ENCODE results near the gene AKAP12.

AKAP12 gene

GRCh38 chr6:151236668-151237401 lies 2.9 kb upstream of the AKAP12 start:
- no peak for DNase-seq

DNA sequence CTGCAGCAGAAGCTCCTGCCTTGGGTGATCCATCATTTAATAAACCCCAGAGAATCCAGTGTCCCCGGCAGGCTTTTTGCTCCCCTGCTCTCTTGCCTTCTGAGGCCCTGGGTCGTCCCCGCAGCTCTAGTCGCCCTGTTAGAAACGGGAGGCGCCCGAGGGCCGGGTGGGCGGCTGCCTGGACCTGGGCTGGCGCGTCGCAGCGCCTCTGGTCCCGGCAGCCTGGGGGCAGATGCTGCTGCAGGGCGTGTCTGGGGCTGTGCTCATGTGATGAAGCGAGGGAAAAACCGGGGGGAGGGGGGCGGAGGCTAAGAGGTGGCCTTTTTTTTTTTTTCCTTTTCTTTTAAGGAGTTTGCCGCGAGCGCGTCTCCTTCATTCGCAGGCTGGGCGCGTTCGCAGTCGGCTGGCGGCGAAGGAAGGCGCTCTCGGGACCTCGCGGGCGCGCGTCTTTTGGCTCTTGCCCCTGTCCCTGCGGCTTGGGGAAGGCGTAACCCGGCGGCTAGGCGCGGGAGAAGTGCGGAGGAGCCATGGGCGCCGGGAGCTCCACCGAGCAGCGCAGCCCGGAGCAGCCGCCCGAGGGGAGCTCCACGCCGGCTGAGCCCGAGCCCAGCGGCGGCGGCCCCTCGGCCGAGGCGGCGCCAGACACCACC lies 394 bp downstream of the AKAP12 start:
- DNase-seq: no peak

GRCh38 chr6:151240791-151241642 lies 1.2 kb downstream of the AKAP12 start:
- DNase-seq: no peak

- no peak for DNase-seq
These were observed 2.1 kb downstream of the AKAP12 start for GRCh38 chr6:151241853-151242252.

- no peak for DNase-seq
These were observed 2.7 kb downstream of the AKAP12 start for GRCh38 chr6:151242420-151242861.

DNA sequence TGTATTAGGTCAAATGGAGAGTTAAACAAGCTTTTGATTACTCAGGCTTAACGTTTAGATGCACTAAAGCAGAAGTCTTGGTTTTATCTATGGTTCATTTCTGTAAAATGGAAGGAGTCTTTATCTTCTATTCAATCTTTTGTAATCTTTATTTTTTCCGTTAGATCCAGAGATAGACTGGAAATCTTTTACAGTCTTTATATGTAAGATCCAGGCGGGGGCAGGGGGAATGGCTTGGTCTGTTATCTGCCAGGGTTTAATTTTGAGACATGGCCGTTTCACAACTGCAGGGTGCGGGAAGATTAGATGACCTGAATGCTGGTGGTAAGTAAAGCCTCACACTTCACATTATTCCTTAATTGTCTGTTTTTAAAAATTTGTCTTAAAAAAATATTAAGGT lies 3.7 kb downstream of the AKAP12 start:
- DNase-seq: no peak

- DNase-seq: no peak
These were observed 7.7 kb downstream of the AKAP12 start for GRCh38 chr6:151247490-151247889.

GRCh38 chr6:151248295-151248694 lies 8.5 kb downstream of the AKAP12 start:
- no peak for DNase-seq

DNA sequence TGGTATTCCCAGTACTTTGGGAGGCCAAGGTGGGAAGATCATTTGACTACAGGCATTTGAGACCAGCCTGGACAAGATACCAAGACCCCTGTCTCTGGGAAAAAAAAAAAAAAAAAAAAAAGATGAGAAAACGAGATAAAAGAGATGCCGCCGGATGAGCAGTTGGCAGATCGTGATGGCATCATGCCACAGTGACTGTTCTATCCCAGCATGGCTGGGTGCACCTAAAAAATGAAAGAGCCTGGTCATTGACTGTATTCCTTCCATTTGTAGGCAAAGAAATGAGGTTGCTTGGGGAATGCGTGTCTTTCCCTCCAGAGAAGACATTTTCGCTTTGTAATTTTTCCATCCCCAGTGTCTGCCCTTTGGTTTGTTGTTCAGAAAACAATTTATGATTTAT lies 12.9 kb downstream of the AKAP12 start:
- no peak for DNase-seq

- DNase-seq: no peak
These were observed 14.8 kb downstream of the AKAP12 start for GRCh38 chr6:151254451-151255081.

DNA sequence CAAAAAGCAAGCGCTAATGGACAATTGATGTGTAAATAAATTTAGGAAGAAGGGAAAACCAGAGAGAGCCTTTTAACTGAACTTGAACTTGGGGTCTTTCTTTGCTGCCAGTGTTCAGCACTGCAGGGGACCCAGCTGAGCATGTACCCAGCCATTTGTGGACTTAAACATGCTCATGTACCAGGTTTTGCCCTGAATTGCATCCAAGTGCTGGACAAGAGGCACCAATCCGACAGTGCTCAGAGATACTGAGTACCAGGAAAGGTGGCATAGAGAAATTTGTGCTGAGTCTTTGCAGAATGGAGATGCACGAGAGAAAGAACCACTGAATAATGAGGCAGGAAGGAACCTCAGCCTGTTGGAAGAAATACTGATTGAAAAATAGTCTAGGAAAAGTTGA lies 16.0 kb downstream of the AKAP12 start:
- DNase-seq: no peak

DNA sequence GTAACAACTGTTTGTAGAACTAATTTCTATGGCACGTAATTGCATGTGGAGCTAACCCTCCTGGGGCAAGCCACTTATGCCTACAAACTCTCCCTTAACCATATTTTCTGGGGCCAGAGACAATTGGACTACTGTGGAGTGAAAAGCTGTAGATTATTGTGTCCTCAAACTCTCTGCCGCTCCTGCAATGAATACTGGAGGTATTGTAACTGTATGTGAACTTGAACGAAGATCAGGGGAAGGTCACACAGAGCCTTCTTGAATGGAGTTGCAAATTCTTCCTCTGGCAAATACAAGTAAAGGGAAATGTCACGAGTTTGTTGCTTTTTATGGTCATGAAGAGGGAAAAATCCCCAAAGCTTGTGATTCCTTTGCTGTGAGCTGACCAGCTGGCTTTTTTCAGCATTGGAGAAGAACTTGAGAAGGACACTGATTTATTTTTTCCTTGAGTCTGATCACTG lies 18.2 kb downstream of the AKAP12 start:
- no peak for DNase-seq

- no peak for DNase-seq
These were observed 20.4 kb downstream of the AKAP12 start for GRCh38 chr6:151260205-151260604.

DNA sequence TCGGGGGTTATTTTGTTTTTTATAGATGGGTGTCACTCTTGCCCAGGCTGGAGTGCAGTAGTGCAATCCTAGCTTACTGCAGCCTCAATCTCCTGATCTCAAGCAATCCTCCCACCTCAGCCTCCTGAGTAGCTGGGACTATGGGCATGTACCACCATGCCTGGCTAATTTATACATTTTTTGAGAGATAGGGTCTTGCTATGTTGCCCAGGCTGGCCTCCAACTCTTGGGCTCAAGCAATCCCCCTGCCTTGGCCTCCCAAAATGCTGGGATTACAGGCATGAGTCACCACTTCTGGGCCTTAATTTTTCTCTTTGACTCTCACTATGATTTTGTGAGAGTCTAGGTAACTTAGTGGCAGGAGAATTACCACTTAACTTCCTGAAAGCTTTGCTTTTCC lies 23.3 kb downstream of the AKAP12 start:
- DNase-seq: no peak

DNA sequence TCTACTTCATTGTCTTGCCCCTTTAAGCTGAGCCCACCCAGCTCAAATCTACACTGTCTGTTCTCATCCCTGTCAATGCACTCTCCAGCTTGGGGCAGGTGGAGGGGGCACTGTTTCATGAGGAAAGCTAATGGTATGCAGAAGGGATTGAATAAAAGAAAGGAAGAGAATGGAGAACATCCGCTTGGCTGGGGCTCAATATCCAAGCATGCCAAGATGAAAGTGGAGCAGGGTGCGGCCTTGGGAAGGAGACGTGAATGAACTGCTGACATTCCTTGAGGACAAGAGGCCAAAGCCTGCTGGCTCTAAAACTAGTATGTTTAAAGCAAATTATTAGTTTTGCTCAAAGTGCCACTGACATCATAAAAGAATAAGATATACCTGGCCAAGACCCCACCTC lies 24.2 kb downstream of the AKAP12 start:
- DNase-seq: no peak

DNA sequence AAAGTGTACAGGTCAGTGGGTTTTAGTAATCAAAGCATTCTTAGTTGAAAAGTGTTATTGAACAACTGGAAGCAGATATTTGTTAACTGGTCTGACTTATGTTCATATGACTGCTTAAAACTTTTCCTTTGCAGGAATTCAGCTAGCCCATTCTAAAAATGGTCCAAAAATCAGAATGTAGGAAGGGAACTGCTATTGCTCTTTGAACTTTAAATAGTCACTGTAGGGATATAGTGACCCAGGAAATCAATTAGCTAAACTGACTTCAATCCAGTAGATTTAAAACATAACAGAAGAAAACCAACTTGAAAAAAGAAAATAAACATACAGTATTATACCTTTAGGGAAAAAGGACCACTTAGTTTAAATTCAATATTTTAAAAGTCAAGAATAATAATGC lies 25.5 kb downstream of the AKAP12 start:
- no peak for DNase-seq

- DNase-seq: no peak
These were observed 29.7 kb downstream of the AKAP12 start for GRCh38 chr6:151269321-151269995.

- DNase-seq: no peak
These were observed 35.4 kb downstream of the AKAP12 start for GRCh38 chr6:151275121-151275520.

- DNase-seq: no peak
These were observed 35.8 kb downstream of the AKAP12 start for GRCh38 chr6:151275566-151275965.

DNA sequence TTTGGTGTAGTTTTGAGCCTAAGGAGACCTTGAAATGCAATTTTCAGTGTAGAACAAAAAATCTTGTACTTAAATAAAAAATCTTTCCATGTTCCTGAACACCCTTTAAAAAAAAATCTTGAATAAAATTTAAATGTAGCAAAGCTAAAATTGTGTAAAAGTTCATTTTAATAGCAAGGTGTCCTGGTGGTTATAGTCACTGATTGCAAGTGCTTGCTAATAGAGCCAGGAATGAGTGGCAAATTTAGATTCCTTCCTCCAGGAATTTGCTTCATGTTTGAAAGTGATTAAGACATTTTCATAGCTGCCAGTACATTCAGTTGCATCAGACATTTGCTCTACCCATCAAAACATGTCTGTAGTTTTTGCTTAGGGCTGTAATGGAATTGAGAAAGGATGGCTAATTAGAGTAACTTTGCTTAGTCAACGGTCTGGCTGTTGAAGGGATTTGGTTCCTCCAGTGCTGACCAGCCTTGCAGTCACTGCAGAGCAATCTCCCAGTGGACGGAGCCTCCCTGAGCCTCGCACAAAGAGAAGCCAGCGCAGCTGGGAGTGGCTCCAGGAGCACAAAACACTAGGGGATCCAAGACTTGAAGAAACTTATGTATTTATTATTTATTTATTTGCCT lies 36.5 kb downstream of the AKAP12 start:
- DNase-seq: no peak

GRCh38 chr6:151279891-151280290 lies 40.1 kb downstream of the AKAP12 start:
- no peak for DNase-seq

GRCh38 chr6:151280859-151281258 lies 41.1 kb downstream of the AKAP12 start:
- DNase-seq: no peak

Measured in inflammatory macrophage treated with lipopolysaccharide for 1 hour (primary cell).